Sigmoid colon (tissue), 4 donors: ENCODE data around the gene ZNF778.

ENCODE experiments used
- EP300 ChIP-seq, 4 donors: sonication (generic); formaldehyde crosslinking; IDR thresholded peaks; one replicate each; pipeline ENCODE4 v1.6.1; 2017; ENCODE audit warnings: antibody characterized with exemption in 4 of 4
- POLR2A ChIP-seq, 2 donors: fragments of 450-650 bp; IDR thresholded peaks; one replicate each; pipeline ENCODE4 v1.6.1; 2016; ENCODE audit warnings: antibody characterized with exemption in 2 of 2, mild to moderate bottlenecking in 2 of 2, moderate library complexity in 2 of 2
- TF ChIP-seq, protein P1 (sequence below), 4 experiments: fragments of 450-650 bp in 3 of 4; fragments of 200-600 bp in 1 of 4; IDR thresholded peaks; one replicate each; pipeline ENCODE4 v1.5.1; 2016 to 2019; ENCODE audit warnings: antibody characterized with exemption in 4 of 4, mild to moderate bottlenecking in 3 of 4, moderate library complexity in 2 of 4

DNA sequence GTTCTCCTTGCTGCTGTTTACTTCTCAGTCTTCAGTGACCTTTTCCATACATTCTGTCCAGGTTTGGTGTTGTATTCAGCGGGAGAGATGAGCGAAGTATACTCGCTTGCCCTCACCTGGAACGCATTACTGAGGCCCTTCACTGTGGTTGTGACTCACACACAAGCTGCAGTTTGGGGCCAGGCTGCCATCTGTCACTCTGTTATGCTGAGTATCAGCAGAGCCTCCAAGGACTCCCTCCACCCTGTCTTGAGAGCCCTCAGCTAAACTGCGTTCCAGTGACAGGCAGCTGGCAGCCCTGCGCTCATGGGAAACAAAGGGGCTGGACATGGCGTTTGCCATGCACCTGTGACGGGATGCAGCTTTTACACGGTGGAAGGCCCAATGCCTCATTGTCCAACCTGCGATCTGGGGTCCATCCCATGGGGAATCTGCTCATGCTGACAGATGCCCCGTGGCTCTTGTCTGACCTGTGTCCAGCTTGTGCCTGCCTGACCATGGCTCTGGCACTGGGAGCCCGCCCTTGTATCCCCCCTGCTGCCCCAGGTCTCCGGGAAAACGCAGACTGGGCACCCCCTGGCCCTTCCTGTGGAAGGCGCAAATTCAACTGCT, 6.5 kb upstream of the ZNF778 start:
- TF ChIP-seq, protein P1, sequence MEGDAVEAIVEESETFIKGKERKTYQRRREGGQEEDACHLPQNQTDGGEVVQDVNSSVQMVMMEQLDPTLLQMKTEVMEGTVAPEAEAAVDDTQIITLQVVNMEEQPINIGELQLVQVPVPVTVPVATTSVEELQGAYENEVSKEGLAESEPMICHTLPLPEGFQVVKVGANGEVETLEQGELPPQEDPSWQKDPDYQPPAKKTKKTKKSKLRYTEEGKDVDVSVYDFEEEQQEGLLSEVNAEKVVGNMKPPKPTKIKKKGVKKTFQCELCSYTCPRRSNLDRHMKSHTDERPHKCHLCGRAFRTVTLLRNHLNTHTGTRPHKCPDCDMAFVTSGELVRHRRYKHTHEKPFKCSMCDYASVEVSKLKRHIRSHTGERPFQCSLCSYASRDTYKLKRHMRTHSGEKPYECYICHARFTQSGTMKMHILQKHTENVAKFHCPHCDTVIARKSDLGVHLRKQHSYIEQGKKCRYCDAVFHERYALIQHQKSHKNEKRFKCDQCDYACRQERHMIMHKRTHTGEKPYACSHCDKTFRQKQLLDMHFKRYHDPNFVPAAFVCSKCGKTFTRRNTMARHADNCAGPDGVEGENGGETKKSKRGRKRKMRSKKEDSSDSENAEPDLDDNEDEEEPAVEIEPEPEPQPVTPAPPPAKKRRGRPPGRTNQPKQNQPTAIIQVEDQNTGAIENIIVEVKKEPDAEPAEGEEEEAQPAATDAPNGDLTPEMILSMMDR (IDR thresholded peaks at IDR 0.05), result no peak
- TF ChIP-seq POLR2A (IDR thresholded peaks at IDR 0.05) (no peak), EP300 (IDR thresholded peaks at IDR 0.05) (no peak)
